Esophagus muscularis mucosa (tissue), 4 donors: ENCODE measurements around the gene UPF3A. TPM values are rescaled to one million over a fixed set of nuclear protein-coding genes. Genes with fewer than 3 reads are reported as not detected.
"Not testable (repeated sequence)": the region's sequence is repeated elsewhere in the genome, so short reads cannot be mapped to it uniquely, and the experiment has no call there.

Source experiments
- DNase-seq: peaks from one replicate; pipeline ENCODE4 v3.0.0-alpha.2; 2017; ENCODE audit errors: extremely low spot score
- H3K27ac ChIP-seq, 4 donors: fragments of 200-600 bp; sonication (generic); replicated peaks in 1 of 4; 1 replicate in 3 of 4; 2 replicates in 1 of 4; pipeline ENCODE4 v1.5.1; 2016 to 2019; ENCODE audit warnings: mild to moderate bottlenecking in 1 of 4
- H3K27me3 ChIP-seq, 4 donors: fragments of 200-600 bp; sonication (generic); one replicate each; pipeline versions ENCODE4 v1.5.1 to v1.6.0; 2016 to 2019
- H3K36me3 ChIP-seq, 4 donors: fragments of 200-600 bp; sonication (generic); one replicate each; pipeline ENCODE4 v1.5.1; 2016 to 2019
- H3K4me1 ChIP-seq, 4 donors: fragments of 200-600 bp; sonication (generic); one replicate each; pipeline ENCODE4 v1.5.1; 2016 to 2019
- H3K4me3 ChIP-seq, 4 donors: fragments of 200-600 bp; sonication (generic); 1 replicate in 2 of 4; 2 replicates in 2 of 4; pipeline ENCODE4 v1.5.1; 2016 to 2019; ENCODE audit warnings: mild to moderate bottlenecking in 4 of 4, moderate library complexity in 1 of 4
- H3K9me3 ChIP-seq, 4 donors: fragments of 200-600 bp; sonication (generic); 1 replicate in 3 of 4; 2 replicates in 1 of 4; pipeline ENCODE4 v1.5.1; 2016 to 2019
- WGBS: methylation state at CpG from one replicate; pipeline ENCODE4 v1.1.5; 2018; 5-methylcytosine and 5-hydroxymethylcytosine counted together
- intact Hi-C: fragments of 100-400 bp; cut with DNase I; formaldehyde crosslinking; loops from one replicate; pipeline ENCODE4 v1.15.1; 2023
- small RNA-seq, 3 donors: library from RNA; depleted of rRNA; stranded (forward); fragments of <200 nt; gene quantifications; one replicate each; pipeline ENCODE3, GENCODE V24; 2016
- total RNA-seq, 4 donors: library from RNA; depleted of rRNA; stranded (reverse); fragments of >200 nt; gene quantifications; one replicate each; pipeline versions ENCODE4 v1.1.0 to v1.2.1, GENCODE V29; 2016
- TF ChIP-seq, protein P1 (sequence below), 3 experiments: fragments of 200-600 bp in 2 of 3; fragments of 450-650 bp in 1 of 3; sonication (generic) in 2 of 3; IDR thresholded peaks; one replicate each; pipeline ENCODE4 v1.5.1; 2017 to 2019; ENCODE audit warnings: antibody characterized with exemption in 3 of 3, mild to moderate bottlenecking in 2 of 3, moderate library complexity in 1 of 3

The UPF3A gene
- total RNA-seq, 4 donors from 2014 or later = 25.2 to 43.2 (median 35.6) TPM

DNA sequence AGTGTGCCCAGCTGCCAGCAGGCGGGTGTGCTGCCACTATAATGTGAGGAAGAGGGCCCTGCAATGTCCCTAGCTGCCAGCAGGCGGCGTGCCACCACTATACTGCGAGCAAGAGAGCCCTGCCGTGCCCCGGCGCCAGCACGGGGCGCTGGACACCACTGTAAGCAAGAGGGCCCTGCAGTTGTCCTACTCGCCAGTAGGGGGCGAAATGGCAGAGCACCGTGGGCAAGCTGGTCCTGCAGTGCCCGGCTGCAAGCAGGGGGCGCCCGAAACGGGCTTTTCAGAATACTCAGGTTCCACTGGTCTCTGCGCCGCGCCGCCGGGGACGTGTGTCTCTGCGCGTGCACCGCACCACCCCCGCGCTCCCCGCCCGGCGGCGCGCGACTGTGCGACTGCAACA is 71.4 kb downstream of the UPF3A start:
- peaks cover 0 to 14% (median 0%) of the 10 kb centered on the region in 4 donors for H3K27me3 ChIP-seq
- DNase-seq, H3K27ac ChIP-seq, H3K4me3 ChIP-seq, H3K4me1 ChIP-seq, H3K9me3 ChIP-seq, H3K36me3 ChIP-seq, intact Hi-C loops: not testable (repeated sequence)
- WGBS = 76% methylated on average over 26 of the region's 34 CpGs
- TF ChIP-seq, protein P1, sequence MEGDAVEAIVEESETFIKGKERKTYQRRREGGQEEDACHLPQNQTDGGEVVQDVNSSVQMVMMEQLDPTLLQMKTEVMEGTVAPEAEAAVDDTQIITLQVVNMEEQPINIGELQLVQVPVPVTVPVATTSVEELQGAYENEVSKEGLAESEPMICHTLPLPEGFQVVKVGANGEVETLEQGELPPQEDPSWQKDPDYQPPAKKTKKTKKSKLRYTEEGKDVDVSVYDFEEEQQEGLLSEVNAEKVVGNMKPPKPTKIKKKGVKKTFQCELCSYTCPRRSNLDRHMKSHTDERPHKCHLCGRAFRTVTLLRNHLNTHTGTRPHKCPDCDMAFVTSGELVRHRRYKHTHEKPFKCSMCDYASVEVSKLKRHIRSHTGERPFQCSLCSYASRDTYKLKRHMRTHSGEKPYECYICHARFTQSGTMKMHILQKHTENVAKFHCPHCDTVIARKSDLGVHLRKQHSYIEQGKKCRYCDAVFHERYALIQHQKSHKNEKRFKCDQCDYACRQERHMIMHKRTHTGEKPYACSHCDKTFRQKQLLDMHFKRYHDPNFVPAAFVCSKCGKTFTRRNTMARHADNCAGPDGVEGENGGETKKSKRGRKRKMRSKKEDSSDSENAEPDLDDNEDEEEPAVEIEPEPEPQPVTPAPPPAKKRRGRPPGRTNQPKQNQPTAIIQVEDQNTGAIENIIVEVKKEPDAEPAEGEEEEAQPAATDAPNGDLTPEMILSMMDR (IDR thresholded peaks at IDR 0.05) = peak in 1 of 3 experiments; percentile 43

- WGBS = 88% methylated on average over 37 of the region's 38 CpGs
- H3K36me3 ChIP-seq, H3K4me3 ChIP-seq, H3K4me1 ChIP-seq, DNase-seq, intact Hi-C loops, H3K27ac ChIP-seq, H3K9me3 ChIP-seq: not testable (repeated sequence)
- peaks cover 0 to 14% (median 0%) of the 10 kb centered on the region in 4 donors for H3K27me3 ChIP-seq
These were observed 72.0 kb downstream of the UPF3A start for GRCh38 chr13:114353382-114353781.

Small RNAs within 50 kb of the gene (small RNA-seq; reads per million reads assigned to genes)
- gene MIR4502 = 0 reads per million in 3 donors
- 0 reads per million in 3 donors for gene MIR548AR

Other genes with a start within 250 kb of the UPF3A start
- 10 to 100 TPM; 29.5 to 38.1 (median 34.6) TPM for gene RASA3, start 149.0 kb upstream of the UPF3A start, total RNA-seq
- gene CFAP97D2, start 102.3 kb upstream of the UPF3A start, total RNA-seq = not detected
- 10 to 100 TPM; 33.0 to 55.6 (median 42.5) TPM for gene CDC16, start 46.7 kb upstream of the UPF3A start, total RNA-seq
- 10 to 100 TPM in 3 of 4 donors, 1 to 10 TPM in 1; 10.0 to 26.8 (median 16.3) TPM for gene CHAMP1, start 32.9 kb downstream of the UPF3A start, total RNA-seq